OCI-LY7 (cell line): ENCODE results near the gene CDKAL1. TPM values are rescaled to one million over a fixed set of nuclear protein-coding genes. Genes with fewer than 3 reads are reported as not detected.

Experiments
- BruUV-seq: library from RNA; stranded (reverse); fragments of 400-500 nt; replicated peaks from 2 replicates; lab custom pipeline; 2021; lab: Mats Ljungman, UMichigan
- CTCF ChIA-PET: fragments of 300-600 bp; sonication (Branson Sonifier 250); formaldehyde crosslinking; loops from one replicate; lab custom pipeline; 2022; ENCODE audit warnings: antibody characterized with exemption; ENCODE audit not compliant: unreplicated experiment; lab: Charles Lee
- POLR2A ChIA-PET: fragments of 300-600 bp; sonication (Branson Sonifier 250); formaldehyde crosslinking; loops from one replicate; lab custom pipeline; 2022; ENCODE audit warnings: antibody characterized with exemption; lab: Charles Lee
- DNase-seq: peaks from one replicate; pipeline ENCODE4 v3.0.0-alpha.2; 2015; ENCODE audit warnings: low spot score
- H2AFZ ChIP-seq: fragments of 200-600 bp; sonication (generic), shearing (Covaris generic); 2 replicates; pipeline ENCODE4 v1.6.1; 2014; ENCODE audit warnings: mild to moderate bottlenecking, antibody characterized with exemption, low read length, moderate library complexity
- H3K27ac ChIP-seq: fragments of 200-600 bp; sonication (generic); 2 replicates; pipeline ENCODE4 v1.5.1; 2014; ENCODE audit warnings: mixed run types, low read depth, mild to moderate bottlenecking, moderate library complexity, low read length, inconsistent platforms; ENCODE audit not compliant: poor library complexity, severe bottlenecking
- H3K36me3 ChIP-seq: fragments of 200-600 bp; sonication (generic); 2 replicates; pipeline ENCODE4 v1.6.1; 2014; ENCODE audit warnings: mild to moderate bottlenecking, antibody characterized with exemption, low read length, moderate library complexity, mixed read lengths; ENCODE audit not compliant: insufficient read depth
- H3K4me1 ChIP-seq: fragments of 200-600 bp; sonication (generic); 2 replicates; pipeline ENCODE4 v1.5.1; 2014; ENCODE audit warnings: mild to moderate bottlenecking, low read length; ENCODE audit not compliant: insufficient read depth, poor library complexity, severe bottlenecking
- H3K4me2 ChIP-seq: fragments of 200-600 bp; sonication (generic); 2 replicates; pipeline ENCODE4 v1.6.1; 2014; ENCODE audit warnings: mild to moderate bottlenecking, low read length
- H3K4me3 ChIP-seq: fragments of 200-600 bp; sonication (generic); 2 replicates; pipeline ENCODE4 v1.5.1; 2014; ENCODE audit warnings: mild to moderate bottlenecking, low read depth, low read length; ENCODE audit not compliant: poor library complexity, severe bottlenecking
- H3K79me2 ChIP-seq: fragments of 200-600 bp; sonication (generic); 2 replicates; pipeline ENCODE4 v1.6.1; 2016; ENCODE audit warnings: low read depth, mild to moderate bottlenecking, low read length, moderate library complexity, mixed read lengths; ENCODE audit not compliant: insufficient read depth
- H3K9me2 ChIP-seq: fragments of 200-600 bp; sonication (generic); 2 replicates; pipeline ENCODE4 v1.6.1; 2016; ENCODE audit warnings: mild to moderate bottlenecking, low read length, mixed read lengths; ENCODE audit not compliant: insufficient read depth
- H3K9me3 ChIP-seq: fragments of 200-600 bp; sonication (generic); 2 replicates; pipeline ENCODE4 v1.6.1; 2014; ENCODE audit warnings: mild to moderate bottlenecking, mixed run types, low read length, mixed read lengths
- H4K20me1 ChIP-seq: fragments of 200-600 bp; sonication (generic); 2 replicates; pipeline ENCODE4 v1.6.1; 2014; ENCODE audit warnings: mild to moderate bottlenecking, antibody characterized with exemption, low read length, moderate library complexity, mixed read lengths; ENCODE audit not compliant: insufficient read depth
- CTCF ChIP-seq: fragments of 200-600 bp; sonication (generic); conservative IDR thresholded peaks from 2 replicates; pipeline ENCODE4 v1.5.1; 2014; ENCODE audit warnings: mild to moderate bottlenecking, antibody characterized with exemption, low read length, moderate library complexity, mixed read lengths
- EZH2phosphoT487 ChIP-seq: fragments of 200-600 bp; sonication (generic); IDR thresholded peaks from 2 replicates; pipeline ENCODE4 v1.6.1; 2018; ENCODE audit warnings: low read depth, borderline replicate concordance, mild to moderate bottlenecking, mixed run types, antibody characterized with exemption, low read length, moderate library complexity, mixed read lengths
- intact Hi-C: fragments of 100-400 bp; cut with micrococcal nuclease; formaldehyde crosslinking; loops from one replicate; pipeline ENCODE4 v1.10.0; 2022; ENCODE audit not compliant: unreplicated experiment
- total RNA-seq, 2 experiments: library from RNA; depleted of rRNA in 1 of 2; stranded (reverse); fragments of >200 nt in 1 of 2; shearing (Covaris generic) in 1 of 2; gene quantifications; 2 replicates each; pipeline ENCODE4 v1.2.3, GENCODE V29; 2014 to 2022

CDKAL1 gene
- total RNA-seq, 2 experiments from 2014 or later: 19.9 to 21.1 TPM

DNA sequence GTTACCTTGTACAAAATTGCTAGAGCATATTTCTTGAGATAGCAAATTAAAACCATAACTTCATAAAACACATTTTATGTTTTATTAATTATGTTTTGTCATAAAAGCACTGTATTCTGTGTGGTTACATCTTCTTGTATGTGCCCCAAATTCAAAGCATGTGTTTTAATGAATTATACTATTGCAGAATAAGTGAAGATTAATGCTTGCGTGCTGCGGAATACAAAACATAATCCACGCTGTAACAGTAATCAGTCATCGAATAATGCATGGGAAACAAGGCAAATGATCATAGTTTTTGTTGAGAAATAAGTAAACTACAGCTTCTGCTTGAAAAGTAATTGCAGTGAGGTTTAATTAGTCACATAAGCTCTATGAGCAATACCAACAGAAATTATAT is 600.1 kb downstream of the CDKAL1 start:
- TF ChIP-seq EZH2phosphoT487 (no peak), CTCF (no peak)
- Histone ChIP-seq H3K9me3 (no peaks in the 10 kb centered on the region), H3K27ac (no peak overlapping the region), H3K79me2 (no peaks in the 10 kb centered on the region), H2AFZ (no peak overlapping the region), H3K9me2 (no peaks in the 10 kb centered on the region), H3K4me2 (no peak overlapping the region), H3K4me1 (no peaks in the 10 kb centered on the region), H4K20me1 (no peaks in the 10 kb centered on the region), H3K4me3 (no peak overlapping the region), H3K36me3 (no peaks in the 10 kb centered on the region)
- no peak for DNase-seq
- BruUV-seq: no TSS peak
- intact Hi-C loops: no loop called here
- POLR2A ChIA-PET: interaction anchor here (0.6 to 1.0 kb wide), 3 partner anchors 16 to 700 kb away, joined by 3 read pairs; no protein-coding TSS in a partner anchor
- CTCF ChIA-PET: no interaction called here

GRCh38 chr6:21135484-21136013 is 601.3 kb downstream of the CDKAL1 start:
- Histone ChIP-seq H3K36me3 (no peaks in the 10 kb centered on the region), H3K9me2 (no peaks in the 10 kb centered on the region), H4K20me1 (no peaks in the 10 kb centered on the region), H3K4me1 (no peaks in the 10 kb centered on the region), H3K27ac (no peak overlapping the region), H3K4me3 (no peak overlapping the region), H3K79me2 (no peaks in the 10 kb centered on the region), H3K9me3 (no peaks in the 10 kb centered on the region), H2AFZ (no peak overlapping the region), H3K4me2 (no peak overlapping the region)
- no TSS peak for BruUV-seq
- no peak for TF ChIP-seq CTCF
- no peak for TF ChIP-seq EZH2phosphoT487
- CTCF ChIA-PET: no interaction called here
- POLR2A ChIA-PET: no interaction called here
- DNase-seq: no peak
- intact Hi-C loops: no loop called here

GRCh38 chr6:21137700-21138335 is 603.6 kb downstream of the CDKAL1 start:
- H3K4me2 ChIP-seq: no peak overlapping the region
- H3K4me1 ChIP-seq: no peaks in the 10 kb centered on the region
- CTCF ChIA-PET: no interaction called here
- no peak overlapping the region for H2AFZ ChIP-seq
- H3K9me2 ChIP-seq: no peaks in the 10 kb centered on the region
- no peaks in the 10 kb centered on the region for H3K9me3 ChIP-seq
- H3K79me2 ChIP-seq: no peaks in the 10 kb centered on the region
- H3K27ac ChIP-seq: no peak overlapping the region
- POLR2A ChIA-PET: no interaction called here
- no peaks in the 10 kb centered on the region for H3K36me3 ChIP-seq
- TF ChIP-seq EZH2phosphoT487: no peak
- TF ChIP-seq CTCF: no peak
- no peak for DNase-seq
- intact Hi-C loops: no loop called here
- no peaks in the 10 kb centered on the region for H4K20me1 ChIP-seq
- H3K4me3 ChIP-seq: no peak overlapping the region
- no TSS peak for BruUV-seq
